ENCODE results near the gene NME2. TPM values are rescaled to one million over a fixed set of nuclear protein-coding genes. Genes with fewer than 3 reads are reported as not detected.

The NME2 gene
- total and polyA plus RNA-seq, 7 donors, result 334 to 1,336 (median 550) TPM

DNA sequence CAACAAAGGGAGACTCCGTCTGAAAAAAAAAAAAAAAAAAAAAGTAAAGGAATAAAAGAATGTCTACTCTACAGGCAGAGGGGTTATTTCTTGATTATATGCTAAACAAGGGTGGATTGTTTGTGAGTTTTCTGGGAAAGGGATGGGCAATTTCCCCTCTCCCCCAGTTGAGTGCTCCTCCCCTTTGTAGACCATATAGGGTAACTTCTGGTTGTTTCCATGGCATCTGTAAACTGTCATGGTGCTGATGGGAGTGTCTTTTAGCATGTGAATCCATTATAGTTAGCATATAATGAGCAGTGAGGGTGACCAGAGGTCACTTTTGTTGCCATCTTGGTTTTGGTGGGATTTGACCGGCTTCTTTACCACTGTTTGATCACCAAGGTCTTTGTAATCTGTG lies 17.0 kb upstream of the NME2 start:
- Histone ChIP-seq H3K4me1 (peaks cover 4% of the 10 kb centered on the region), H3K9me3 (no peaks in the 10 kb centered on the region), H3K36me3 (ENCODE audit: insufficient read depth in 1 of 2, low read depth in 1 of 2) (no peaks in the 10 kb centered on the region), H3K27ac (no peak overlapping the region), H3K27me3 (ENCODE audit: insufficient read depth in 3 of 3, low read length in 2 of 3) (no peaks in the 10 kb centered on the region), H3K4me3 (no peak overlapping the region)
- ATAC-seq (no peak), DNase-seq (no peak)
- TF ChIP-seq, protein P1, sequence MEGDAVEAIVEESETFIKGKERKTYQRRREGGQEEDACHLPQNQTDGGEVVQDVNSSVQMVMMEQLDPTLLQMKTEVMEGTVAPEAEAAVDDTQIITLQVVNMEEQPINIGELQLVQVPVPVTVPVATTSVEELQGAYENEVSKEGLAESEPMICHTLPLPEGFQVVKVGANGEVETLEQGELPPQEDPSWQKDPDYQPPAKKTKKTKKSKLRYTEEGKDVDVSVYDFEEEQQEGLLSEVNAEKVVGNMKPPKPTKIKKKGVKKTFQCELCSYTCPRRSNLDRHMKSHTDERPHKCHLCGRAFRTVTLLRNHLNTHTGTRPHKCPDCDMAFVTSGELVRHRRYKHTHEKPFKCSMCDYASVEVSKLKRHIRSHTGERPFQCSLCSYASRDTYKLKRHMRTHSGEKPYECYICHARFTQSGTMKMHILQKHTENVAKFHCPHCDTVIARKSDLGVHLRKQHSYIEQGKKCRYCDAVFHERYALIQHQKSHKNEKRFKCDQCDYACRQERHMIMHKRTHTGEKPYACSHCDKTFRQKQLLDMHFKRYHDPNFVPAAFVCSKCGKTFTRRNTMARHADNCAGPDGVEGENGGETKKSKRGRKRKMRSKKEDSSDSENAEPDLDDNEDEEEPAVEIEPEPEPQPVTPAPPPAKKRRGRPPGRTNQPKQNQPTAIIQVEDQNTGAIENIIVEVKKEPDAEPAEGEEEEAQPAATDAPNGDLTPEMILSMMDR (IDR thresholded peaks at IDR 0.05), result no peak
- WGBS, 3 donors, result 75 to 94% (median 88%) methylated on average over 2 of the region's 2 CpGs
- intact Hi-C loops (cut with DNase I), result no loop called here

DNA sequence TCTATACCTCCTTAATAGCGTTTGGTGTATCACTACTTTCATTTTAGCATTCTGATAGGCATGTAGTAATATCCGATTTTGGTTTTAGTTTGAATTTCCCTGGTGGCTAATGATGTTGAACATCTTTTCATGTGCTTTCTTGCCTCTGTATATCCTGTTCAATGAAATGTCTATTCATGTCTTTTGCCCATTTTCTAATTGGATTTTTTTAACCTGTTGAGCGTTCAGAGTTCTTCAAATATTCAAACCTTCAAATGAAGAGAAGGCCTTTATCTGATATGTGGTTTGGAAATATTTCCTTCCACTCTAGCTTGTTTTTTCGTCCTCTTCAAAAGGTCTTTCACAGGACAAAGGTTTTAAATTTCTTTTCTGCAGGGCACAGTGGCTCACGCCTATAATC lies 15.3 kb upstream of the NME2 start:
- H3K4me1 ChIP-seq, result peaks cover 10% of the 10 kb centered on the region
- H3K36me3 ChIP-seq (ENCODE audit: insufficient read depth in 1 of 2, low read depth in 1 of 2), result peaks cover 0 to 6% of the 10 kb centered on the region in 2 donors
- no peaks in the 10 kb centered on the region for H3K27me3 ChIP-seq (ENCODE audit: insufficient read depth in 3 of 3, low read length in 2 of 3)
- no peak overlapping the region for H3K27ac ChIP-seq
- no peak overlapping the region for H3K4me3 ChIP-seq
- ATAC-seq, result no peak
- TF ChIP-seq, protein P1 (IDR thresholded peaks at IDR 0.05), result no peak
- intact Hi-C loops (cut with DNase I), result loop anchor here (5.0 to 10.0 kb wide), 2 partner anchors 149 to 286 kb away; partner anchors contain the start of gene TOB1 (in 1 of the 2)
- no peak for DNase-seq
- no peaks in the 10 kb centered on the region for H3K9me3 ChIP-seq
- 78 to 82% (median 79%) methylated on average over 5 of the region's 5 CpGs for WGBS, 3 donors

DNA sequence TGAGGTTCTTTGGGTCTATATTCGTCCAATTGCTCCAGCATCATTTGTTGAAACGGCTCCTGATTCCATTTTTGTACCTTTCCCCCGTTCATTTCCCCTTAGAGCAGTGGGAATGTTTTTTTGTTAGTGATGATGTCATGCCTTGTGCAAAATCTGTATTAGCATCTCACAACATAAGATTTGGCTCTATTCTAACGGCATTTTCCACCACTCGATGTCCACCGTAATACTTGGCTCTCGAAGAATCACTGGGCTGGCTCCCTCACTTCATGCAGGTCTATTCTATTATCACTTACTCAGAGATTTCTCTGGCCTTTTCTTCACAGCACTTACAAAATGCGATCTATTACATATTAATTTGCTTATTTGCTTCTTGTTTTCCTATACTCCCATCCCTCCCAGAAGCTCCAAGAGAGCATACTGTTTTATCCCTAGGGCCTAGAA lies 13.4 kb upstream of the NME2 start:
- Histone ChIP-seq H3K36me3 (ENCODE audit: insufficient read depth in 1 of 2, low read depth in 1 of 2) (peaks cover 7 to 25% of the 10 kb centered on the region in 2 donors), H3K27me3 (ENCODE audit: insufficient read depth in 3 of 3, low read length in 2 of 3) (no peaks in the 10 kb centered on the region), H3K27ac (peak overlapping the region; percentile 83), H3K4me3 (peak overlapping the region; percentile 88), H3K9me3 (no peaks in the 10 kb centered on the region), H3K4me1 (peaks cover 7% of the 10 kb centered on the region)
- no peak for DNase-seq
- ATAC-seq, result peak; percentile 25 to 46 (median 29)
- TF ChIP-seq, protein P1 (IDR thresholded peaks at IDR 0.05), result no peak
- intact Hi-C loops (cut with DNase I), result loop anchor here (1.0 to 10.0 kb wide), 6 partner anchors 14 to 288 kb away; partner anchors contain the start of genes NME2 (in 1 of the 2), SPAG9 (in 1 of the 2) and TOB1 (in 1 of the 2)
- 2 to 5% (median 4%) methylated on average over 8 of the region's 8 CpGs for WGBS, 3 donors

DNA sequence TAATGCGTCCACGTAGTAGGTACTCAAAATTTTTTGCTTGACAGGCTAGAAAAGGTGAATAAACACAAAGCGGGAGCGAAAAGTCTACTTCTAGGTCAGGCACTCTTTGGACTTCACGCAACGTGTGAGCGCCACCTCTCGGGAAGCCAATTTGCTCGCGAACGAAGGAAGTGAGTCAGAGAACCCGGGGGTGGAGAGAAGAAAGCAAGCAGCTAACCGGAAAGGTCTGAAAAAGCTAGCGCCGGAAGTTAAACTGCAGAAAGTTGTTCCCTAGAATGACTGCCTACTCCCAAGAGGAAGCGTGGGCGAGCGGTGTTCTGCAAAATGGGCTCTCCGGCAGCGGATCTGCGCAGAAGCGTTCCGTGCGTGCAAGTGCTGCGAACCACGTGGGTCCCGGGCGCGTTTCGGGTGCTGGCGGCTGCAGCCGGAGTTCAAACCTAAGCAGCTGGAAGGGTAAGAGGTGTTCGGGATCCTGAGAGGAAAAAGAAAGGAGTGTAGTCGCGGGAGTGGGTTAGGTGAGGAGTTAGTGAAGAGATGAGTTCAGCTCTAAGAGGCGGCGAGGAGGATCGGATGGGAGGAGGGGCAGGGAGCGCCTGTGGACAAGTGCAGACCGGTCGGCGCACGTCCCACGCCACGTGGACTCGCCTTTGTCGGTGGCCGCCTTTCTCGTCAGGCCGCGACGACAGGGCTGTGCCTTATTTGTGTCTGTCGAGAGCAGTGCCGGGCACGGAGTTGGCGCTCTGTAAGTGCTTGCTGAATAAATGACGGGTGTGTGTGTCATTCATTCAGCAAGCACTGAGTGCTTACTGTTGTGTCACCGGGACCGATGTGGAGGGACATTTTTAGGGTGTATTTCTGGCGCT lies 12.8 kb upstream of the NME2 start, which contains the start of gene NME1:
TSS of gene NME1 (plus strand) at position 350 of the 863 bp plus-strand sequence. CDS start 2,096 bp downstream, outside the sequence.
- Histone ChIP-seq H3K27me3 (ENCODE audit: insufficient read depth in 3 of 3, low read length in 2 of 3) (no peaks in the 10 kb centered on the region), H3K9me3 (no peaks in the 10 kb centered on the region), H3K4me3 (peak within 1 kb of the TSS; percentile 88), H3K36me3 (ENCODE audit: insufficient read depth in 1 of 2, low read depth in 1 of 2) (peaks cover 9 to 31% of the 10 kb centered on the region in 2 donors), H3K4me1 (peaks cover 5% of the 10 kb centered on the region), H3K27ac (peak within 1 kb of the TSS; percentile 83)
- 0% methylated on average over 56 to 60 of the region's 60 CpGs for WGBS, 3 donors
- intact Hi-C loops (cut with DNase I), result loop anchor here (1.0 to 10.0 kb wide), 6 partner anchors 13 to 289 kb away; partner anchors contain the start of genes NME2 (in 1 of the 2), SPAG9 (in 1 of the 2) and TOB1 (in 1 of the 2)
- TF ChIP-seq, protein P1 (IDR thresholded peaks at IDR 0.05), result peak; percentile 76
- ATAC-seq (peak; percentile 93 to 95 (median 94)), DNase-seq (peak; percentile 92 to 97)
